Smooth muscle cell (in vitro differentiated cells): ENCODE results near the gene CACNA2D3. TPM values are rescaled to one million over a fixed set of nuclear protein-coding genes. Genes with fewer than 3 reads are reported as not detected.

Experiments used
- DNase-seq: peaks from one replicate; lab custom pipeline; 2025; ENCODE audit not compliant: unreplicated experiment; lab: John Stamatoyannopoulos, UW
- H2AFZ ChIP-seq: fragments of 200-600 bp; sonication (generic); 2 replicates; pipeline ENCODE4 v1.6.0; 2016; ENCODE audit warnings: antibody characterized with exemption, low read depth, mild to moderate bottlenecking
- H3F3A ChIP-seq: fragments of 200-600 bp; sonication (generic); 2 replicates; pipeline ENCODE4 v1.6.0; 2017; ENCODE audit warnings: antibody characterized with exemption, low read depth
- H3K27ac ChIP-seq: fragments of 200-600 bp; sonication (generic); 2 replicates; pipeline ENCODE4 v1.5.1; 2016; ENCODE audit warnings: low read depth, mild to moderate bottlenecking
- H3K27me3 ChIP-seq: fragments of 200-600 bp; sonication (generic); 2 replicates; pipeline ENCODE4 v1.6.1; 2016; ENCODE audit warnings: low read depth, mild to moderate bottlenecking
- H3K36me3 ChIP-seq: fragments of 200-600 bp; sonication (generic); 2 replicates; pipeline ENCODE4 v1.5.1; 2016; ENCODE audit warnings: low read depth
- H3K4me1 ChIP-seq: fragments of 200-600 bp; sonication (generic); 2 replicates; pipeline ENCODE4 v1.5.1; 2016; ENCODE audit warnings: low read depth
- H3K4me2 ChIP-seq: fragments of 200-600 bp; sonication (generic); 2 replicates; pipeline ENCODE4 v1.6.0; 2016; ENCODE audit warnings: mild to moderate bottlenecking
- H3K4me3 ChIP-seq: fragments of 200-600 bp; sonication (generic); 2 replicates; pipeline ENCODE4 v1.5.1; 2016; ENCODE audit warnings: mild to moderate bottlenecking
- H3K79me2 ChIP-seq: fragments of 200-600 bp; sonication (generic); 2 replicates; pipeline ENCODE4 v1.6.0; 2016; ENCODE audit warnings: low read depth, mild to moderate bottlenecking
- H3K9ac ChIP-seq: fragments of 200-600 bp; sonication (generic); 2 replicates; pipeline ENCODE4 v1.6.0; 2016; ENCODE audit warnings: low read depth
- H3K9me3 ChIP-seq: fragments of 200-600 bp; sonication (generic); replicated peaks from 2 replicates; pipeline ENCODE4 v1.5.1; 2016; ENCODE audit warnings: low read depth
- H4K20me1 ChIP-seq: fragments of 200-600 bp; sonication (generic); 2 replicates; pipeline ENCODE4 v1.6.0; 2016; ENCODE audit warnings: low read depth
- CTCF ChIP-seq: fragments of 200-600 bp; sonication (generic); IDR thresholded peaks from 2 replicates; pipeline ENCODE4 v1.5.1; 2017; ENCODE audit warnings: borderline replicate concordance, mild to moderate bottlenecking, antibody characterized with exemption; ENCODE audit not compliant: insufficient read depth, poor library complexity, severe bottlenecking
- WGBS: methylation state at CpG from one replicate; pipeline ENCODE4 v1.1.7; 2016; ENCODE audit warnings: low lambda C conversion rate; 5-methylcytosine and 5-hydroxymethylcytosine counted together
- polyA plus RNA-seq: library from polyadenylated mRNA; unstranded; fragments of >200 nt; fragmentation: Nextera tagmentation; extraction: Ambion mirVana; gene quantifications from 2 replicates; pipeline ENCODE4 v1.2.1, GENCODE V29; 2016
- total RNA-seq: library from RNA; depleted of rRNA; stranded (reverse); fragments of >200 nt; gene quantifications from 2 replicates; pipeline ENCODE4 v1.2.3, GENCODE V29; 2014

CACNA2D3 gene
- total and polyA plus RNA-seq, 2 experiments from 2014 or later = 0.15 to 0.90 TPM

- Histone ChIP-seq H3K27ac (no peak overlapping the region), H3K36me3 (no peaks in the 10 kb centered on the region), H3K27me3 (peaks cover 3% of the 10 kb centered on the region), H3K4me3 (no peak overlapping the region), H3K4me1 (no peaks in the 10 kb centered on the region), H4K20me1 (no peaks in the 10 kb centered on the region), H3K9ac (no peak overlapping the region), H3K9me3 (no peaks in the 10 kb centered on the region), H3K79me2 (no peaks in the 10 kb centered on the region), H3F3A (no peaks in the 10 kb centered on the region), H3K4me2 (no peak overlapping the region), H2AFZ (no peak overlapping the region)
- WGBS = 57% methylated on average over 4 of the region's 4 CpGs
- TF ChIP-seq CTCF = no peak
- DNase-seq = no peak
Observed at GRCh38 chr3:54358316-54358715, 236.0 kb downstream of the CACNA2D3 start.

DNA sequence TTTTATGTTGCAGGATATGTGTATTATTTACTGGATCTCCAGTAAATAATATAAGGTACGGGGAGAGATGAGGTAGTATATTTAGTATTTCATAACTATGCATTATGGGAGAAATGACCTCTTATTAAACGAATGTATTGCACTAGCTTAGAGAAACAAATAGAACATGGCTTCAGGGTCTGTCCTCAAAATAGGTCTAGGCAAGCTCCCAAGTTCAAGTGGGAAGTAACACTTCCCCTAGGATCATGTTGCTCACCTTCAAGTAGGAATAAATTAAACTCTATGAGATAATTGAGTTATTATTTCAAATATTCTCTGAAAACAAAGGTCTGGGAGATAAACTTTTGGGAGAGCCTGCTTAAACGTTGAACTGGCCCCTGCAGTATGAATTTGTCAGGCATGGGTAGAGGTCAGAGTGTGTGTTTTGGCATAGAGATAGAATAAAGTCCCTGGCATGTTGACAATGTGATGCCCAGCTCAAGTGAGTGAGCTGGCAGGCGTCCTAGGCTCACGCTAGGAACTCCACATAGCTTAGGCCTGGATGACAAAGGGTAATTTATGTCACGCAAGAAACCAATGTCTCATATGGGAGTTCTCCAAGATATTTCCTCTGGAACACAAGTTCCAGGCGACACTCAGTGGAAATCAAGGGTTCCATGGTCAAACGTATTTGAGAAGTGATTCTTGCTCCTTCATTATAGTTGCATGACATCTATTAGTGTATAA lies 236.8 kb downstream of the CACNA2D3 start:
- Histone ChIP-seq H3K9ac (no peak overlapping the region), H3K27ac (no peak overlapping the region), H3K36me3 (no peaks in the 10 kb centered on the region), H3K79me2 (no peaks in the 10 kb centered on the region), H3F3A (no peaks in the 10 kb centered on the region), H3K4me3 (no peak overlapping the region), H2AFZ (no peak overlapping the region), H3K9me3 (no peaks in the 10 kb centered on the region), H3K4me2 (no peak overlapping the region), H4K20me1 (no peaks in the 10 kb centered on the region), H3K27me3 (peaks cover 3% of the 10 kb centered on the region), H3K4me1 (no peaks in the 10 kb centered on the region)
- WGBS = 92% methylated on average over 8 of the region's 8 CpGs
- no peak for TF ChIP-seq CTCF
- DNase-seq = no peak

DNA sequence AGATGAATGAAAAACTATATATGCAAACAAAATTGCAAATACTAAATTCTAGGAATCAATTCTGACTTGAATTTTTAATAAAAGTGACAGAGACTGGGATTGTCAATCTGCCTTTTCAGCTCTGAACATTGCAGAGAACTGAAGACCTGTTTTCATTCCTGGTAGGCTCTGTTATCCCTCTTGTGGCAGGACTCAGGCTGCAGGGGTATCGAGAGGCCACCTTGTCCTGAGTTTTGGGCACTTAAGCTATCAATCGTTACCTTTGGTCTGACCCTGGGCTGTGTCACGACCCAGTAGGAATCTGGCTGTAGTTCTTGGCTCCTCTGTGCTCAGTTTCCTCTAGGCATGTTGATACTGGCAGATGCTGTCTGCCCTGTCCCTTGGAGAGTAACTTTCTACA lies 238.0 kb downstream of the CACNA2D3 start:
- 85% methylated on average over 3 of the region's 3 CpGs for WGBS
- no peak overlapping the region for H2AFZ ChIP-seq
- DNase-seq = no peak
- H3K4me1 ChIP-seq = no peaks in the 10 kb centered on the region
- no peak overlapping the region for H3K9ac ChIP-seq
- no peak overlapping the region for H3K27ac ChIP-seq
- no peaks in the 10 kb centered on the region for H3K9me3 ChIP-seq
- H3K4me3 ChIP-seq = no peak overlapping the region
- H3F3A ChIP-seq = no peaks in the 10 kb centered on the region
- TF ChIP-seq CTCF = no peak
- H4K20me1 ChIP-seq = no peaks in the 10 kb centered on the region
- H3K36me3 ChIP-seq = no peaks in the 10 kb centered on the region
- H3K4me2 ChIP-seq = no peak overlapping the region
- no peaks in the 10 kb centered on the region for H3K79me2 ChIP-seq
- H3K27me3 ChIP-seq = peaks cover 3% of the 10 kb centered on the region

- TF ChIP-seq CTCF = no peak
- Histone ChIP-seq H3K36me3 (no peaks in the 10 kb centered on the region), H3K9ac (no peak overlapping the region), H2AFZ (no peak overlapping the region), H4K20me1 (no peaks in the 10 kb centered on the region), H3F3A (no peaks in the 10 kb centered on the region), H3K79me2 (no peaks in the 10 kb centered on the region), H3K27ac (no peak overlapping the region), H3K27me3 (peaks cover 8% of the 10 kb centered on the region), H3K4me1 (no peaks in the 10 kb centered on the region), H3K4me2 (no peak overlapping the region), H3K4me3 (no peak overlapping the region), H3K9me3 (no peaks in the 10 kb centered on the region)
- 93% methylated on average over 7 of the region's 7 CpGs for WGBS
- DNase-seq = no peak
Observed at GRCh38 chr3:54361746-54362283, 239.5 kb downstream of the CACNA2D3 start.
